Activated CD8-positive, alpha-beta T cell treated with anti-CD3 and anti-CD28 coated beads for 36 hours (primary cell): Measurements from ENCODE around the gene SRRM1. TPM values are rescaled to one million over a fixed set of nuclear protein-coding genes. Genes with fewer than 3 reads are reported as not detected.
A peak's percentile ranks its signal among the peaks of the same experiment; 100 is the strongest.
"Not testable (repeated sequence)": the region's sequence is repeated elsewhere in the genome, so short reads cannot be mapped to it uniquely, and the experiment has no call there.

Experiments
- ATAC-seq: fragments of 200-7000 bp; cut with Tn5 transposase; one replicate; pipeline ENCODE4 v1.10.0; 2021; ENCODE audit warnings: mild to moderate bottlenecking, moderate library complexity
- CTCF ChIA-PET: fragments of 350-600 bp; sonication (Branson Sonifier 250); formaldehyde crosslinking; loops from one replicate; lab custom pipeline; 2021; ENCODE audit warnings: antibody characterized with exemption; lab: Charles Lee
- POLR2A ChIA-PET: fragments of 350-600 bp; sonication (Branson Sonifier 250); formaldehyde crosslinking; loops from one replicate; lab custom pipeline; 2021; ENCODE audit warnings: antibody characterized with exemption; lab: Charles Lee
- DNase-seq: peaks from one replicate; pipeline ENCODE4 v3.0.0-alpha.2; 2020
- H3K27ac Mint-ChIP-seq: one replicate; pipeline ENCODE4 v1.8.0; 2021; ENCODE audit warnings: mild to moderate bottlenecking, mixed read lengths
- H3K27me3 Mint-ChIP-seq: one replicate; pipeline ENCODE4 v1.8.0; 2021; ENCODE audit warnings: mixed read lengths
- H3K36me3 Mint-ChIP-seq: one replicate; pipeline ENCODE4 v1.8.0; 2021; ENCODE audit warnings: low read depth, mixed read lengths
- H3K4me1 Mint-ChIP-seq: one replicate; pipeline ENCODE4 v1.8.0; 2021; ENCODE audit warnings: low read depth, mixed read lengths
- H3K4me3 Mint-ChIP-seq: one replicate; pipeline ENCODE4 v1.8.0; 2021; ENCODE audit warnings: mild to moderate bottlenecking, moderate library complexity, mixed read lengths
- H3K9me3 Mint-ChIP-seq: one replicate; pipeline ENCODE4 v1.8.0; 2021; ENCODE audit warnings: mixed read lengths
- intact Hi-C: fragments of 100-400 bp; cut with micrococcal nuclease; formaldehyde crosslinking; loops from one replicate; pipeline ENCODE4 v1.10.0; 2022
- total RNA-seq, 2 experiments: library from RNA; stranded (reverse); gene quantifications; one replicate each; pipeline ENCODE4 v1.2.3, GENCODE V29; 2021
- TF ChIP-seq, protein P1 (sequence below): fragments of 200-600 bp; IDR thresholded peaks from one replicate; pipeline ENCODE4 v1.8.0; 2022; ENCODE audit warnings: antibody characterized with exemption, mild to moderate bottlenecking

The SRRM1 gene
- total RNA-seq, 2 experiments from 2014 or later, result 256 to 263 TPM

DNA sequence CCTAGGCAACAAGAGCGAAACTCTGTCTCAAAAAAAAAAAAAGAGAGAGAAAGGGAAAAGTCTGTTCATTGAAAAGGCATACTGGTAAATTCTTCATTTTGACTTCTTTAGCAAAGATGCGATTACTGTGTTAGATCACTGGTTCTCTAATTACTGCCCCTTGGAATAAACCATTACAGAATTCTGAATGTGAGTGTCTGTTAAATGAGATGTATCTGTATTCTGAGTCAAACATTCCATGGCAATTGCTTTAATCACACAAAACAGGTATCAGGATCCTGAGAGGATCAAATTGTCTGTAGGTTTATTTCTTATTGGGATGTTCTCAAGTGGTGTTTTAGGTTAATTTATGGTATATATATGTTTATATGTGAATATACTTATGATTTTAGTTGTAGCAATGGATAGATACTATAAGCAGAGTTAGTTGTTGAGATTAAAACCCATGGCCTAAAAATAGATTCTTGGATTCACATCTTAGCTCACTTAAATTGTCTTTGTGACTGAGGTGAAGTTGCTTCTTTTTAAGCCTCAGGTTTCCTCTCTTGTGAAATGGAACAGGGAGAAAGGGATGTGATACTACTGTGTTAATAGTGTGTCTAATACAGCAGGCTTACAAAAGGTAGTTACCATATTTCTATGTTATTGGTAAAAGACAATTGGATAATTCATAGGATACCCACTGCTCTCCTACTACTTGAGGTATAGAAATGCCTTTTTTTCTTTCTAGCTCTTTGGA lies 16.2 kb downstream of the SRRM1 start:
- intact Hi-C loops, result no loop called here
- POLR2A ChIA-PET, result interaction anchor here (0.9 to 1.0 kb wide), 2 partner anchors 12 to 574 kb away, joined by 3 read pairs; no protein-coding TSS in a partner anchor
- CTCF ChIA-PET, result interaction anchor here (0.9 to 1.4 kb wide), 3 partner anchors 171 to 189 kb away, joined by 3 to 4 read pairs (median 3); no protein-coding TSS in a partner anchor

DNA sequence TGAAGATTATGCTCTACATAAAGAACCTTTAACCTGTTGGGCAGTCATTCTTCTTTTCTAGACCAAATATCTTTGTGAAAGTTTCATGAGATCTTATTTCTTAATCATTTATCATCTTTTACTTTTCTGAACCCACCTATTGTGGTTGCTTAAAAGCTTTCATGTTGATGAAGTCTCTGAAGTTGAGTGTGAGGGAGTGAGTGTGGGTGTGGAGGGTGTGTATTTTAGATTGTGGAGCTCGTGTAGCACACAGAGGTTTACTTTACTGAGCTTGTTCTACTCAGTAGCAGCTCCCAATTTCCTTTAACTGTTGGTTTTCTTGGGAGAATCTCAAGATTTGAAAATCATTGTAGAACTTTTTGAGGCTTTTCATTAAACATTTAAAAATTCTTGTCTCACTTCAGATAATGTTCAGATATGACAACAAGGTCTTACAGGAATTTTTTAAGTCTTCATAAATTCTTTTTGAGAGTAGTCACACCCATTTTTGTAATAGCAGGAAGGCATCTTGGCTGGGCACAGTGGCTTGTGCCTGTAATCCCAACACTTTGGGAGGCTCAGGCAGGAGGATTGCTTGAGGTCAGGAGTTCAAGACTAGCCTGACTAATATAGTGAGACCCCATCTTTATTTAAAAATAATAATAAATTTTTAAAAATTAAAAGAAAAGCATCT lies 17.0 kb downstream of the SRRM1 start:
- peak overlapping the region; percentile 53 for H3K27ac Mint-ChIP-seq
- no peaks in the 10 kb centered on the region for H3K9me3 Mint-ChIP-seq
- intact Hi-C loops, result no loop called here
- ATAC-seq, result no peak
- ChIA-PET POLR2A (interaction anchor here (0.9 to 1.4 kb wide), 3 partner anchors 13 to 573 kb away, joined by 3 to 4 read pairs (median 3); no protein-coding TSS in a partner anchor), CTCF (interaction anchor here (0.8 to 1.4 kb wide), 4 partner anchors 170 to 188 kb away, joined by 3 to 4 read pairs (median 3); no protein-coding TSS in a partner anchor)
- no peak for DNase-seq
- H3K36me3 Mint-ChIP-seq, result peaks cover 59% of the 10 kb centered on the region
- no peaks in the 10 kb centered on the region for H3K27me3 Mint-ChIP-seq
- H3K4me3 Mint-ChIP-seq, result no peak overlapping the region
- TF ChIP-seq, protein P1, sequence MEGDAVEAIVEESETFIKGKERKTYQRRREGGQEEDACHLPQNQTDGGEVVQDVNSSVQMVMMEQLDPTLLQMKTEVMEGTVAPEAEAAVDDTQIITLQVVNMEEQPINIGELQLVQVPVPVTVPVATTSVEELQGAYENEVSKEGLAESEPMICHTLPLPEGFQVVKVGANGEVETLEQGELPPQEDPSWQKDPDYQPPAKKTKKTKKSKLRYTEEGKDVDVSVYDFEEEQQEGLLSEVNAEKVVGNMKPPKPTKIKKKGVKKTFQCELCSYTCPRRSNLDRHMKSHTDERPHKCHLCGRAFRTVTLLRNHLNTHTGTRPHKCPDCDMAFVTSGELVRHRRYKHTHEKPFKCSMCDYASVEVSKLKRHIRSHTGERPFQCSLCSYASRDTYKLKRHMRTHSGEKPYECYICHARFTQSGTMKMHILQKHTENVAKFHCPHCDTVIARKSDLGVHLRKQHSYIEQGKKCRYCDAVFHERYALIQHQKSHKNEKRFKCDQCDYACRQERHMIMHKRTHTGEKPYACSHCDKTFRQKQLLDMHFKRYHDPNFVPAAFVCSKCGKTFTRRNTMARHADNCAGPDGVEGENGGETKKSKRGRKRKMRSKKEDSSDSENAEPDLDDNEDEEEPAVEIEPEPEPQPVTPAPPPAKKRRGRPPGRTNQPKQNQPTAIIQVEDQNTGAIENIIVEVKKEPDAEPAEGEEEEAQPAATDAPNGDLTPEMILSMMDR, result no peak
- H3K4me1 Mint-ChIP-seq, result peaks cover 46% of the 10 kb centered on the region

More for the DNA sequence above, 16.2 kb downstream of the SRRM1 start:
- Mint-ChIP-seq H3K27ac (peak overlapping the region; percentile 53), H3K36me3 (peaks cover 63% of the 10 kb centered on the region), H3K4me3 (no peak overlapping the region), H3K9me3 (no peaks in the 10 kb centered on the region), H3K27me3 (no peaks in the 10 kb centered on the region), H3K4me1 (peaks cover 51% of the 10 kb centered on the region)
- no peak for ATAC-seq
- TF ChIP-seq, protein P1, result no peak
- no peak for DNase-seq

DNA sequence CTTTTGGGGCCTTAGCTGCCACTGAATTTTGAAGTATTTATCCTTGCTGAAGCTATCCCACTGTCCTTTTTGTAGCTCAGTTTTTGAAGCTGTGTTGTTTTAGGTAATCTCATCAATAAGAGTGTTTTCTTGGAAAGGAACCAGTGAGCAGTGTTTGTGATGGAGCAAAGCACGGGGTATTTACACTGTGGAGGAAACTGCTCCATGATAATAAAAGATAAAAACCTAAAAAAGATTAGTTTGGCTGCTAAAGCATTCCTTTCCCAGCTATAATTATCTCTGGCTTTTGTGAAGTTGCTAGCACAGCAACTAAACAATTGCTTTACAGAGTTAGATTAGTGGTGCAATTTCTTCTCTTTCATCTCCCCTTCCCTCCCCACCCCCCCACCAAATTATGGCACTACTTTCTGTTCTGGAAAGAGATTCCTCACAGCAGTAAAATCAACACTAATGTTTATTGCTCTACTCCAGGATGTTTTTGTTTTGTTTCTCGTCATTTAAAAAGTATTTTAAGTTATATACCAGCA lies 21.5 kb downstream of the SRRM1 start:
- peaks cover 51% of the 10 kb centered on the region for H3K36me3 Mint-ChIP-seq
- no peak overlapping the region for H3K27ac Mint-ChIP-seq
- H3K27me3 Mint-ChIP-seq, result no peaks in the 10 kb centered on the region
- TF ChIP-seq, protein P1, result no peak
- no peaks in the 10 kb centered on the region for H3K9me3 Mint-ChIP-seq
- H3K4me1 Mint-ChIP-seq, result peaks cover 12% of the 10 kb centered on the region
- ATAC-seq, result no peak
- intact Hi-C loops, result no loop called here
- CTCF ChIA-PET, result interaction anchor here (1.3 kb wide), 1 partner anchor 170 kb away, joined by 3 read pairs; no protein-coding TSS in a partner anchor
- POLR2A ChIA-PET, result interaction anchor here (1.2 to 1.5 kb wide), 2 partner anchors 10 to 11 kb away, joined by 3 to 5 read pairs; no protein-coding TSS in a partner anchor
- no peak overlapping the region for H3K4me3 Mint-ChIP-seq
- no peak for DNase-seq

DNA sequence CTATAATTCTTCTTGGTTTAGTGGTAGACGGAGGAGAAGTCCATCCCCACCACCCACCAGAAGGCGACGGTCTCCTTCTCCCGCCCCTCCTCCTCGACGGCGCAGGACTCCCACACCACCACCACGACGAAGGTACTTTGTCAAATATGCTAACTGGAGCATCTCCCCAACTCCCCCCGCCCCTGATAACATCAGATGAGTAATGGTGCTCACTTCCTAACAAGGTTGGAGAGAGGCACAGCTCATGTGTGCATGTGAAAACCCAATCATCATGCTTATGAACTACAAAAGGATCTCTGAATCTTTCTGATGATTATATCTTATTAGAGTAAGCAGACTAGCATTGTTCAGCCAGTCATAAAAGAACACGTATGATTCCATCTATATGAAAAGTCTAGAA lies 23.7 kb downstream of the SRRM1 start:
- no peak for DNase-seq
- H3K4me1 Mint-ChIP-seq, result no peaks in the 10 kb centered on the region
- ChIA-PET CTCF (no interaction called here), POLR2A (no interaction called here)
- no peaks in the 10 kb centered on the region for H3K9me3 Mint-ChIP-seq
- intact Hi-C loops, result no loop called here
- H3K27me3 Mint-ChIP-seq, result no peaks in the 10 kb centered on the region
- H3K27ac Mint-ChIP-seq, result no peak overlapping the region
- no peak overlapping the region for H3K4me3 Mint-ChIP-seq
- TF ChIP-seq, protein P1, result no peak
- peaks cover 53% of the 10 kb centered on the region for H3K36me3 Mint-ChIP-seq
- ATAC-seq, result no peak

DNA sequence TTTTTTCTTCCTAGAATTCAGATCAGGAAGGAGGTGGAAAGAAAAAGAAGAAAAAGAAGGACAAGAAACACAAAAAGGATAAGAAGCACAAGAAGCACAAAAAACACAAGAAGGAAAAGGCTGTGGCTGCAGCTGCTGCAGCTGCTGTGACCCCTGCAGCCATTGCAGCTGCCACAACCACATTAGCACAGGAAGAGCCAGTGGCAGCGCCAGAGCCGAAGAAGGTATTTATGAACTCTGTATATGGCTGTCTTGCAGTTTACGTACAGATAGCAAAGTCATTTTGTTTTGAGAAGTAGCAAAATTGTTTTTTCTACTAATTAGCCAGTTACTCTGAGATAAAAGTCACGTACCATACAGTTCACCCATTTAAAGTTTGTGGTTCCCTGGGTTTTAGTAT lies 28.3 kb downstream of the SRRM1 start:
- intact Hi-C loops, H3K27me3 Mint-ChIP-seq, ATAC-seq, H3K4me1 Mint-ChIP-seq, H3K4me3 Mint-ChIP-seq, H3K9me3 Mint-ChIP-seq, POLR2A ChIA-PET, DNase-seq, H3K27ac Mint-ChIP-seq: not testable (repeated sequence)
- peaks cover 64% of the 10 kb centered on the region for H3K36me3 Mint-ChIP-seq
- CTCF ChIA-PET, result interaction anchor here (1.2 to 1.4 kb wide), 3 partner anchors 18 to 163 kb away, joined by 3 to 7 read pairs (median 3); no protein-coding TSS in a partner anchor

DNA sequence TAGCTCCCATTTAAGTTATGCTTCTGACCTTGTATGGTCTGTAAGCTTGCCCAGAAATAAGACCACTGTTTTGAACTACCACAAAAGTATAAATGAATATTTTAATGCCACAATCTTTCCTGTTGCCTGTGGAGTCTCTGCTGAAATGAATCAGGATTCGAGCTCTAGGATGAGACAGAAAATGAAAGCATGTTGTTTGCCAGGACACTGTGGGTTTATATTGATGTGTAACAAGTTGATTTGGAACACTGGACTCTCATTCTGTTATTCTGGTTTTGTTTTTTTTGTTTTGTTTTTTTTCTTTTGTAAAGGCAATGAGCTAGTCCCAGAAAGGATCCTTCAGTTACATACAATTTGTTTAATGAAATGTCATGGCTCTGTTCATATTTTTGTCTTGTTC lies 29.6 kb downstream of the SRRM1 start:
- CTCF ChIA-PET, result interaction anchor here (1.4 kb wide), 1 partner anchor 162 kb away, joined by 3 read pairs; no protein-coding TSS in a partner anchor
- intact Hi-C loops, H3K27me3 Mint-ChIP-seq, DNase-seq, H3K4me3 Mint-ChIP-seq, H3K4me1 Mint-ChIP-seq, ATAC-seq, H3K9me3 Mint-ChIP-seq: not testable (repeated sequence)
- POLR2A ChIA-PET, result interaction anchor here (0.6 to 2.1 kb wide), 3 partner anchors 12 to 696 kb away, joined by 3 to 7 read pairs (median 4); no protein-coding TSS in a partner anchor
- peak overlapping the region; percentile 44 for H3K27ac Mint-ChIP-seq
- H3K36me3 Mint-ChIP-seq, result peaks cover 66% of the 10 kb centered on the region
